Transverse colon (tissue), 4 donors: ENCODE results near the gene PEX3.

Experiments
- POLR2A ChIP-seq: fragments of 450-650 bp; IDR thresholded peaks from one replicate; pipeline ENCODE4 v1.6.1; 2016; ENCODE audit warnings: antibody characterized with exemption, mild to moderate bottlenecking, moderate library complexity
- POLR2AphosphoS5 ChIP-seq, 3 donors: sonication (generic); formaldehyde crosslinking; IDR thresholded peaks; one replicate each; pipeline ENCODE4 v1.6.1; 2016; ENCODE audit warnings: antibody characterized with exemption in 3 of 3
- TF ChIP-seq, protein P1 (sequence below), 5 experiments: fragments of 200-600 bp in 3 of 5; fragments of 450-650 bp in 2 of 5; sonication (generic) in 3 of 5; IDR thresholded peaks; 1 replicate in 2 of 5; 2 replicates in 3 of 5; pipeline ENCODE4 v1.5.1; 2016 to 2017; ENCODE audit warnings: antibody characterized with exemption in 5 of 5, inconsistent platforms in 3 of 5, mild to moderate bottlenecking in 2 of 5, moderate library complexity in 1 of 5

DNA sequence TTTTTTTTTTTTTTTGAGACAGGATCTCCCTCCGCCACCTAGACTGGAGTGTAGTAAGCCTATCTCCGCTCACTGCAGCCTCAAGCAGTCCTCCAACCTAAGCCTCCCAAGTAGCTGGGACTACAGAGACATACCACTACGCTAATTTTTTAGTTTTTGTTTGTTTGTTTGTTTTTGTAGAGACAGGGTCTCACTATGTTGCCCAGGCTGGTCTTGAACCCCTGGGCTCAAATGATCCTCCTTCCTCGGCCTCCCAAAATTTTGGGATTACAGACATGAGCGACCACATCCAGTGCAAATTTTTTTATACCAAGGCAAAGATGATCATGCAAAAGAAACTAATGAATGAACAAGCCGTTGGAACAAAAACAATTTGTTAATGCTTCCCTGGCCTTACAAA is 55.6 kb downstream of the PEX3 start:
- TF ChIP-seq, protein P1, sequence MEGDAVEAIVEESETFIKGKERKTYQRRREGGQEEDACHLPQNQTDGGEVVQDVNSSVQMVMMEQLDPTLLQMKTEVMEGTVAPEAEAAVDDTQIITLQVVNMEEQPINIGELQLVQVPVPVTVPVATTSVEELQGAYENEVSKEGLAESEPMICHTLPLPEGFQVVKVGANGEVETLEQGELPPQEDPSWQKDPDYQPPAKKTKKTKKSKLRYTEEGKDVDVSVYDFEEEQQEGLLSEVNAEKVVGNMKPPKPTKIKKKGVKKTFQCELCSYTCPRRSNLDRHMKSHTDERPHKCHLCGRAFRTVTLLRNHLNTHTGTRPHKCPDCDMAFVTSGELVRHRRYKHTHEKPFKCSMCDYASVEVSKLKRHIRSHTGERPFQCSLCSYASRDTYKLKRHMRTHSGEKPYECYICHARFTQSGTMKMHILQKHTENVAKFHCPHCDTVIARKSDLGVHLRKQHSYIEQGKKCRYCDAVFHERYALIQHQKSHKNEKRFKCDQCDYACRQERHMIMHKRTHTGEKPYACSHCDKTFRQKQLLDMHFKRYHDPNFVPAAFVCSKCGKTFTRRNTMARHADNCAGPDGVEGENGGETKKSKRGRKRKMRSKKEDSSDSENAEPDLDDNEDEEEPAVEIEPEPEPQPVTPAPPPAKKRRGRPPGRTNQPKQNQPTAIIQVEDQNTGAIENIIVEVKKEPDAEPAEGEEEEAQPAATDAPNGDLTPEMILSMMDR (IDR thresholded peaks at IDR 0.05) = no peak
- no peak for TF ChIP-seq POLR2AphosphoS5 (IDR thresholded peaks at IDR 0.05)
- TF ChIP-seq POLR2A = no peak
